ENCODE results near the gene PDGFC. TPM values are rescaled to one million over a fixed set of nuclear protein-coding genes. Genes with fewer than 3 reads are reported as not detected.

Gene PDGFC
- total RNA-seq, 1 donor from 2014 or later: 31.3 TPM

DNA sequence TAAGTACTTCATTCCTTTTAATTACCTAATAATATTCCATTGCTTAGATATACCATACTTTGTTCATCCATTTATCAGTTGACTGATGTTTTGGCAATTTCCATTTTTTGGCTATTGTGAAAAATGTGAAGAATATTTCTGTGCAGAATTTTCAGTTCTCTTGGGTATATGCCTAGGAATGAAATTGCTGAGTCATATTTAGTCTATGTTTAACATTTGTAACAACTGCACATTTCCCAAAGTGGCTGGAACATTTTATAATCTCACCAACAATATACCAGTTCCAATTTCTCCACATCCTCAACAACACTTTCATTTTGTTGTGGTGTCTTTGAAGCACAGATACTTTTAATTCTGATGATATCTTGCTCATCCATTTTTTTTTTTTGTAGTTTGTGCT lies 215.5 kb downstream of the PDGFC start:
- H3K4me3 ChIP-seq: no peak overlapping the region
- H3K9me3 ChIP-seq: no peaks in the 10 kb centered on the region
- ATAC-seq: no peak
- H3K27me3 ChIP-seq: no peaks in the 10 kb centered on the region
- H3K27ac ChIP-seq: no peak overlapping the region
- DNase-seq: no peak
- H3K4me1 ChIP-seq: no peaks in the 10 kb centered on the region
- TF ChIP-seq CTCF (IDR thresholded peaks at IDR 0.05): no peak
- intact Hi-C loops (cut with DNase I): no loop called here
- H3K36me3 ChIP-seq: no peaks in the 10 kb centered on the region

DNA sequence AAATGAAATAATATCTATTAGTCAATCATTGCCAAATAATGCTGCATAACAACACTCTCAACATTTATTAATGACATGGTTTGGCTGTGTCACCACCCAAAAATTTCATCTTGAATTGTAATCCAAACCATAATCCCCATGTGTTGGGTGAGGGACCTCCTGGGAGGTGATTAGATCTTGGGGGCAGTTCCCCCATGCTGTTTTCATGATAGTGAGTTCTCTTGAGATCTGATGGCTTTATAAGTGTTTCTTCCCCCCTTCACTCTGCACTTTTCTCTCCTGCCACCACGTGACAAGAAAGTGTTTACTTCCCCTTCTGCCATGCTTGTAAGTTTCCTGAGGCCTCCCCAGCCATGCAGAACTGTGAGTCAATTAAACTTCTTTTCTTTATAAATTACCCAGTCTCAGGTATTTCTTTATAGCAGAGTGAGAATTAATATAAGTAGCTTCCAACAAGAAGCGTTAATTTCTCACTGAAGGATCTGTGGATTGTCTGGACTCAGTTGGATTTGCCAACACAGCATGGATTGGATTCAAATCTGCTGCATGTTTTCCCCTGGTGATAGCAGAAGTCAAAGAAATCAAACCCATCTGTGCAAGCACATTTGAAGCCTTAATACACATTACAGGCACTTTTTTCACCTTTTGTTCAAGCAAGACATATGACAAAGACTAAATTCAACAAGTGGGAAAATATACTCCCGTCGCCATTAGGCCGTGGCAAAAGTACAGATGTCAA lies 216.6 kb downstream of the PDGFC start:
- no peak for TF ChIP-seq CTCF (IDR thresholded peaks at IDR 0.05)
- DNase-seq (no peak), ATAC-seq (no peak)
- no peaks in the 10 kb centered on the region for H3K9me3 ChIP-seq
- no peak overlapping the region for H3K4me3 ChIP-seq
- H3K27me3 ChIP-seq: no peaks in the 10 kb centered on the region
- H3K27ac ChIP-seq: no peak overlapping the region
- H3K4me1 ChIP-seq: no peaks in the 10 kb centered on the region
- intact Hi-C loops (cut with DNase I): no loop called here
- H3K36me3 ChIP-seq: no peaks in the 10 kb centered on the region

DNA sequence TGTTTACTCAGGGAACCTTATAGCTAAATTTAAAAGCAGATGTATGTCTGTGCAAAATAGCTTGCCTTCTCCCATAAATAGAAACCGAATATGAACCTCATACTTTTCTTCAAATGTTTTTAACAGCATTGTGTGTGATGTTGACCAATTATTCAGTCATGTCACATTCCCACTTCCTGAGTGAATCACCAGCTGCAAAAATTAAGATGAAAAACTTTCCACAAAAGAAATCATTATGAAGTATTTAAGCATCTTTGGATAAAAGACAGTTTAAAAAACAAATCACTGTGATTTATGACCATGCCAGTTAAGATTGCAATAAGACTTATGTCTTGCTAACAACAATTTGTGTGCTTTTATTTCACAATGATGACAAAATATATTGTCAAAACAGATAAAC lies 220.1 kb downstream of the PDGFC start:
- TF ChIP-seq CTCF (IDR thresholded peaks at IDR 0.05): no peak
- H3K27ac ChIP-seq: no peak overlapping the region
- no peaks in the 10 kb centered on the region for H3K27me3 ChIP-seq
- intact Hi-C loops (cut with DNase I): no loop called here
- H3K36me3 ChIP-seq: no peaks in the 10 kb centered on the region
- no peaks in the 10 kb centered on the region for H3K4me1 ChIP-seq
- DNase-seq (no peak), ATAC-seq (no peak)
- no peak overlapping the region for H3K4me3 ChIP-seq
- H3K9me3 ChIP-seq: no peaks in the 10 kb centered on the region

DNA sequence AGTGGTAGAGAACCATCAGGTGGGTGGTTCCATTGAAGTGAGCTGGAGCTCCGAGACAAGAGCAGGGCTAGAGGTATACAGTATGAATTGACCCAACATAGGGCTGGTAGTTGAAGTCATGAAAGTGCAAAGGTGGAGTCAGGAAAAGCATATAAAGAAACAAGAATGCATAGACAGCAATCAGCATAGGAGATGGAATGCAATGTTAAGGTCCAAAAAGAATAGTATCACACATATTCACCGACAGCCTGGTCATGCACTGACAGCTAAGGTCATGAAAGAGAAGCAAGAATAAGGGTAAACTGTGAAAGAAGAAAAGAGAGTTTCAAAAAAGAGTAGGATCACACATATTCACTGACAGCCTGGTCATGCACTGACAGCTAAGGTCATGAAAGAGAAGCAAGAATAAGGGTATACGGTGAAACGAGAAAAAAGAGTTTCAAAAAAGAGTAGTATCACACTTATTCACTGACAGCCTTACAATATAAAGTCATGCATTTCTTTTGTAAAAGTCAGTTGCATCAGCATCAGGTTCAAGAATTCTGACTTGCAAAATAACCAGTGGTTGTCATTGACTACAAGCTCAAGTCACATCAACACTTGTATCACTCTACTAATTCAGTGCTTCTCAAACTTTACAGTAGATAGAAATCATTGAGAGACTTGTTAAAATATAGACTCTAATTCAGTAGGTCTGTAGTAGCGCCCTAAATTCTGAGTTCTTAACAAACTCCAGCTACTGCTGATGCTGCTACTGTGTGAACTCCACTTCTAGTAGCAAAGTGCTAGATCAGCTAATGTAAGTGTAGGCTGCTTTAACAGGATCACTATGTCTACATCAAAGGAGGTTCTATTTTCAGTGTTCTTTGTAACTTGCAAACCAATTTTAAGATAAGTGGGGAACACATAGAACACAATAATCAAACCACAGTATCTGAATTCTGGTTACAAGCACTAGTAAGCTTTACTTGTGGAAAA lies 221.9 kb downstream of the PDGFC start:
- DNase-seq (no peak), ATAC-seq (no peak)
- intact Hi-C loops (cut with DNase I): no loop called here

DNA sequence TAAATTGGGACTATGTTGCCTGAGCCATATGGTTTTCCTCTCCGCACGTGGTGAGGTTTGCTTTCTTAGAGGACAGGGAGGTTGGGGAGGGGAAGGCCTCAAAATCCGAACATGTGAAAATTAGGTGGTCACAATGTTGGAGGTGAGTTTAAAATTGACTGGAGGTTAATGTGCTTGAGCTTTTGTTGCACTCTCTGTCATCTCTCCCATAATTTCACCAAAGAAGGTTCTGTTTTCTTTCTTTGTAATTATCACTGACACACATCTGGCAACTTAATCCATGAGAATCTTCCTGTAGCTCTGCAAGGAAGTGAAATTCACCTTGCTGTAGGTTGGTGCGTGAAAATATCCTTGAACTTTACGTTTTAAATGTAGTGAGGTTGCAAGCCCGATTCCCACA lies 225.5 kb downstream of the PDGFC start:
- DNase-seq: no peak
- no peaks in the 10 kb centered on the region for H3K27me3 ChIP-seq
- intact Hi-C loops (cut with DNase I): no loop called here
- no peak for ATAC-seq
- H3K36me3 ChIP-seq: no peaks in the 10 kb centered on the region
- H3K4me3 ChIP-seq: no peak overlapping the region
- no peak overlapping the region for H3K27ac ChIP-seq
- H3K9me3 ChIP-seq: no peaks in the 10 kb centered on the region
- no peaks in the 10 kb centered on the region for H3K4me1 ChIP-seq
- no peak for TF ChIP-seq CTCF (IDR thresholded peaks at IDR 0.05)

More for the DNA sequence above, 221.9 kb downstream of the PDGFC start:
- Histone ChIP-seq H3K9me3 (no peaks in the 10 kb centered on the region), H3K4me3 (no peak overlapping the region), H3K27ac (no peak overlapping the region), H3K27me3 (no peaks in the 10 kb centered on the region), H3K4me1 (no peaks in the 10 kb centered on the region), H3K36me3 (no peaks in the 10 kb centered on the region)
- no peak for TF ChIP-seq CTCF (IDR thresholded peaks at IDR 0.05)
